IMR-90 (cell line): ENCODE results near the gene KTI12. TPM values are rescaled to one million over a fixed set of nuclear protein-coding genes. Genes with fewer than 3 reads are reported as not detected.
A peak's percentile ranks its signal among the peaks of the same experiment; 100 is the strongest.

Source experiments
- ATAC-seq: fragments of 200-7000 bp; cut with Tn5 transposase; 2 replicates; pipeline ENCODE4 v1.9.1; 2020; ENCODE audit warnings: low read depth, mild to moderate bottlenecking, moderate library complexity
- BruUV-seq: library from RNA; stranded (reverse); fragments of 400-500 nt; replicated peaks from 2 replicates; lab custom pipeline; 2021; lab: Mats Ljungman, UMichigan
- CTCF ChIA-PET: fragments of 300-600 bp; formaldehyde crosslinking; extraction: SDS; loops from one replicate; lab custom pipeline; 2021; ENCODE audit warnings: antibody characterized with exemption; lab: Yijun Ruan, JAX
- POLR2A ChIA-PET: fragments of 300-600 bp; sonication (Branson Sonifier 250); formaldehyde crosslinking; loops from one replicate; lab custom pipeline; 2022; ENCODE audit warnings: antibody characterized with exemption; ENCODE audit not compliant: unreplicated experiment; lab: Charles Lee
- DNase-seq: peaks from one replicate; pipeline ENCODE4 v3.0.0; 2013
- H2AFZ ChIP-seq: replicated peaks from 2 replicates; pipeline ENCODE3; 2013; ENCODE audit warnings: low read length, mild to moderate bottlenecking; ENCODE audit not compliant: poor library complexity
- H2AK5ac ChIP-seq: 2 replicates; pipeline ENCODE4 v1.6.1; 2013; ENCODE audit warnings: low read depth, low read length, inconsistent platforms
- H2AK9ac ChIP-seq: replicated peaks from 2 replicates; pipeline ENCODE3; 2013; ENCODE audit warnings: mild to moderate bottlenecking, low read depth, low read length, moderate library complexity; ENCODE audit not compliant: poor library complexity
- H2BK120ac ChIP-seq: 2 replicates; pipeline ENCODE4 v1.6.1; 2013; ENCODE audit warnings: low read depth, low read length, inconsistent platforms
- H2BK15ac ChIP-seq: 3 replicates; pipeline ENCODE4 v1.6.1; 2013; ENCODE audit warnings: low read depth, low read length, inconsistent platforms
- H2BK20ac ChIP-seq: 2 replicates; pipeline ENCODE4 v1.6.1; 2013; ENCODE audit warnings: low read depth, mild to moderate bottlenecking, inconsistent platforms, low read length, moderate library complexity
- H2BK5ac ChIP-seq: 2 replicates; pipeline ENCODE4 v1.6.1; 2013; ENCODE audit warnings: mild to moderate bottlenecking, low read depth, low read length, inconsistent platforms; ENCODE audit not compliant: poor library complexity, severe bottlenecking
- H3K14ac ChIP-seq: replicated peaks from 2 replicates; pipeline ENCODE4 v1.6.1; 2013; ENCODE audit warnings: low read depth, low read length, inconsistent platforms
- H3K18ac ChIP-seq: 2 replicates; pipeline ENCODE4 v1.6.1; 2013; ENCODE audit warnings: low read depth, low read length, control low read depth
- H3K23ac ChIP-seq: 2 replicates; pipeline ENCODE4 v1.6.1; 2013; ENCODE audit warnings: low read depth, low read length, inconsistent platforms
- H3K27ac ChIP-seq: 2 replicates; pipeline ENCODE4 v1.5.1; 2013; ENCODE audit warnings: mild to moderate bottlenecking, control low read depth, low read length; ENCODE audit not compliant: insufficient read depth
- H3K27me3 ChIP-seq: 2 replicates; pipeline ENCODE4 v1.6.1; 2013; ENCODE audit warnings: low read length; ENCODE audit not compliant: control insufficient read depth, insufficient read depth
- H3K36me3 ChIP-seq: 2 replicates; pipeline ENCODE4 v1.6.1; 2013; ENCODE audit warnings: low read length, mixed read lengths; ENCODE audit not compliant: control insufficient read depth, insufficient read depth
- H3K4ac ChIP-seq: 2 replicates; pipeline ENCODE4 v1.6.1; 2013; ENCODE audit warnings: low read depth, low read length, inconsistent platforms
- H3K4me1 ChIP-seq: 2 replicates; pipeline ENCODE4 v1.6.1; 2013; ENCODE audit warnings: low read length, mixed read lengths; ENCODE audit not compliant: control insufficient read depth, insufficient read depth
- H3K4me2 ChIP-seq: 2 replicates; pipeline ENCODE4 v1.6.1; 2013; ENCODE audit warnings: low read depth, mild to moderate bottlenecking, control low read depth, low read length, moderate library complexity
- H3K4me3 ChIP-seq: 2 replicates; pipeline ENCODE4 v1.5.1; 2013; ENCODE audit warnings: low read depth, mild to moderate bottlenecking, control low read depth, low read length, moderate library complexity; ENCODE audit not compliant: insufficient read depth
- H3K56ac ChIP-seq: 2 replicates; pipeline ENCODE4 v1.6.1; 2013; ENCODE audit warnings: low read length, inconsistent platforms; ENCODE audit not compliant: insufficient read depth; ENCODE audit errors: extremely low read depth
- H3K79me1 ChIP-seq, 2 experiments: 2 replicates each; pipeline ENCODE4 v1.6.1; 2013; ENCODE audit warnings: low read length in 2 of 2, inconsistent platforms in 1 of 2, low read depth in 1 of 2
- H3K9ac ChIP-seq: 2 replicates; pipeline ENCODE4 v1.6.1; 2013; ENCODE audit warnings: low read depth, low read length, control low read depth
- H3K9me1 ChIP-seq: 2 replicates; pipeline ENCODE4 v1.6.1; 2013; ENCODE audit warnings: low read length, inconsistent platforms; ENCODE audit not compliant: insufficient read depth
- H3K9me3 ChIP-seq: 2 replicates; pipeline ENCODE4 v1.6.1; 2013; ENCODE audit warnings: low read length; ENCODE audit not compliant: control insufficient read depth, insufficient read depth
- H4K20me1 ChIP-seq: 2 replicates; pipeline ENCODE4 v1.6.1; 2013; ENCODE audit warnings: low read length, inconsistent platforms; ENCODE audit not compliant: insufficient read depth
- H4K5ac ChIP-seq: 2 replicates; pipeline ENCODE4 v1.6.1; 2013; ENCODE audit warnings: mild to moderate bottlenecking, low read depth, low read length, control low read depth
- H4K8ac ChIP-seq, 2 experiments: 2 replicates each; pipeline ENCODE4 v1.6.1; 2013; ENCODE audit warnings: low read depth in 2 of 2, low read length in 2 of 2, control low read depth in 1 of 2, inconsistent platforms in 1 of 2
- H4K91ac ChIP-seq: 2 replicates; pipeline ENCODE4 v1.6.1; 2013; ENCODE audit warnings: low read depth, low read length, inconsistent platforms; ENCODE audit not compliant: insufficient read depth
- BHLHE40 ChIP-seq: fragments of 150-350 bp; IDR thresholded peaks from 2 replicates; pipeline ENCODE4 v1.6.1; 2016; ENCODE audit warnings: mild to moderate bottlenecking, low read depth, low read length
- CEBPB ChIP-seq: IDR thresholded peaks from 2 replicates; pipeline ENCODE4 v1.6.1; 2012; ENCODE audit warnings: low read depth, low read length, improper control_type of control experiment
- CHD1 ChIP-seq: IDR thresholded peaks from 2 replicates; pipeline ENCODE4 v1.6.1; 2012; ENCODE audit warnings: low read depth, low read length, improper control_type of control experiment
- FOS ChIP-seq: fragments of 150-350 bp; IDR thresholded peaks from 2 replicates; pipeline ENCODE4 v1.6.1; 2016; ENCODE audit warnings: low read depth, low read length
- MAFK ChIP-seq: IDR thresholded peaks from 2 replicates; pipeline ENCODE4 v1.6.1; 2012; ENCODE audit warnings: low read depth, low read length, improper control_type of control experiment
- MAZ ChIP-seq: IDR thresholded peaks from 2 replicates; pipeline ENCODE4 v1.6.1; 2012; ENCODE audit warnings: low read depth, mild to moderate bottlenecking, low read length, improper control_type of control experiment, moderate library complexity, borderline replicate concordance
- MXI1 ChIP-seq: IDR thresholded peaks from 2 replicates; pipeline ENCODE4 v1.6.1; 2012; ENCODE audit warnings: low read depth, mild to moderate bottlenecking, low read length, moderate library complexity, borderline replicate concordance
- NFE2L2 ChIP-seq: fragments of 150-350 bp; IDR thresholded peaks from 2 replicates; pipeline ENCODE4 v1.6.1; 2016; ENCODE audit warnings: low read depth, mild to moderate bottlenecking, low read length
- POLR2A ChIP-seq: IDR thresholded peaks from 2 replicates; pipeline ENCODE4 v1.6.1; 2012; ENCODE audit warnings: mild to moderate bottlenecking, low read depth, low read length
- RAD21 ChIP-seq: IDR thresholded peaks from 2 replicates; pipeline ENCODE4 v1.6.1; 2012; ENCODE audit warnings: low read length, improper control_type of control experiment
- RCOR1 ChIP-seq: IDR thresholded peaks from 2 replicates; pipeline ENCODE4 v1.6.1; 2012; ENCODE audit warnings: mild to moderate bottlenecking, low read length, improper control_type of control experiment; ENCODE audit not compliant: insufficient replicate concordance
- RFX5 ChIP-seq: IDR thresholded peaks from 2 replicates; pipeline ENCODE4 v1.8.0; 2012; ENCODE audit warnings: low read depth, mild to moderate bottlenecking, low read length, moderate library complexity
- SMC3 ChIP-seq: fragments of 150-350 bp; IDR thresholded peaks from 2 replicates; pipeline ENCODE4 v1.6.1; 2016; ENCODE audit warnings: low read depth, mild to moderate bottlenecking, antibody characterized with exemption, low read length, moderate library complexity
- USF2 ChIP-seq: fragments of 150-350 bp; IDR thresholded peaks from 2 replicates; pipeline ENCODE4 v1.6.1; 2017; ENCODE audit warnings: mild to moderate bottlenecking, antibody characterized with exemption, low read length, low read depth
- WGBS, 2 experiments: methylation state at CpG; one replicate each; pipeline versions ENCODE4 v1.1.5 to v1.1.7; 2013; ENCODE audit warnings: missing lambda C conversion rate in 2 of 2; ENCODE audit not compliant: insufficient read length in 1 of 2; ENCODE audit errors: extremely low coverage in 2 of 2; 5-methylcytosine and 5-hydroxymethylcytosine counted together
- dilution Hi-C: fragments of 300-500 bp; cut with HindIII; formaldehyde crosslinking; loops from one replicate; pipeline ENCODE4 v1.14.3; 2018; ENCODE audit warnings: low sequenced_read_pairs; ENCODE audit not compliant: unreplicated experiment
- in situ Hi-C: fragments of 300-500 bp; cut with MboI; formaldehyde crosslinking; loops from 3 replicates; pipeline ENCODE4 v1.14.3; 2019; ENCODE audit warnings: low sequenced_read_pairs, inconsistent platforms, mixed read lengths
- intact Hi-C: fragments of 100-400 bp; cut with micrococcal nuclease; formaldehyde crosslinking; loops from 2 replicates; pipeline ENCODE4 v1.10.0; 2022
- polyA plus RNA-seq, 3 experiments: library from polyadenylated mRNA; depleted of rRNA; stranded (reverse); fragments of >200 nt; gene quantifications; 2 replicates each; pipeline ENCODE4 v1.2.3, GENCODE V29; 2012; ENCODE audit warnings: low replicate concordance in 1 of 3
- total RNA-seq: library from RNA; depleted of rRNA; stranded (reverse); fragments of >200 nt; gene quantifications from 2 replicates; pipeline ENCODE4 v1.2.3, GENCODE V29; 2012
- TF ChIP-seq, protein P1 (sequence below): fragments of 150-350 bp; IDR thresholded peaks from 2 replicates; pipeline ENCODE4 v1.6.1; 2016; ENCODE audit warnings: low read depth, mild to moderate bottlenecking, low read length, moderate library complexity, borderline replicate concordance
- TF ChIP-seq, protein P2 (sequence below): conservative IDR thresholded peaks from 2 replicates; pipeline ENCODE4 v1.5.1; 2012; ENCODE audit warnings: mild to moderate bottlenecking, low read depth, low read length, improper control_type of control experiment

The KTI12 gene
- total and polyA plus RNA-seq, 2 of the 4 experiments (the other 2 are of a cell fraction) = 15.2 to 16.3 TPM

GRCh38 chr1:52003877-52004276, 29.7 kb downstream of the KTI12 start:
- H3K9ac ChIP-seq = no peak overlapping the region
- no peak overlapping the region for H3K14ac ChIP-seq
- no peak overlapping the region for H2AFZ ChIP-seq
- H2BK120ac ChIP-seq = peak overlapping the region; percentile 60
- H4K91ac ChIP-seq = 0 out of 2 replicates have a peak overlapping the region, but pooled peaks have one; percentile 9
- H4K8ac ChIP-seq = peak overlapping the region in 1 of 2 experiments; percentile 49; a peak in 1 of 4 replicates
- no CpG with 5 or more reads among the region's 4 CpGs for WGBS, 2 experiments
- in situ Hi-C loops = no loop called here
- ATAC-seq = no peak
- DNase-seq = no peak
- H3K27me3 ChIP-seq = no peaks in the 10 kb centered on the region
- peak overlapping the region; percentile 35 for H3K23ac ChIP-seq
- no peak overlapping the region for H4K5ac ChIP-seq
- H2AK9ac ChIP-seq = no peak overlapping the region
- BruUV-seq = no TSS peak
- no peak overlapping the region; the same call in 1 of the 2 replicates for H3K18ac ChIP-seq
- H4K20me1 ChIP-seq = no peaks in the 10 kb centered on the region
- peaks cover 0 to 10% of the 10 kb centered on the region in 2 experiments; a peak in 1 of 4 replicates for H3K79me1 ChIP-seq
- no peak overlapping the region for H3K56ac ChIP-seq
- peak overlapping the region; percentile 33 for H3K4ac ChIP-seq
- H2BK5ac ChIP-seq = no peak overlapping the region
- H3K36me3 ChIP-seq = no peaks in the 10 kb centered on the region
- POLR2A ChIA-PET = no interaction called here
- no peak overlapping the region for H3K4me3 ChIP-seq
- H2AK5ac ChIP-seq = peak overlapping the region; percentile 49
- peaks cover 16% of the 10 kb centered on the region; the same call in 1 of the 2 replicates for H3K9me1 ChIP-seq
- peak overlapping the region; percentile 93 for H2BK15ac ChIP-seq
- CTCF ChIA-PET = interaction anchor here (1.2 kb wide), 1 partner anchor 108 kb away, joined by 3 read pairs; no protein-coding TSS in a partner anchor
- no peaks in the 10 kb centered on the region for H3K9me3 ChIP-seq
- intact Hi-C loops = loop anchor here (2.0 to 10.0 kb wide), 4 partner anchors 53 to 369 kb away; partner anchors contain the start of gene BTF3L4
- dilution Hi-C loops = no loop called here
- H2BK20ac ChIP-seq = peak overlapping the region; percentile 79
- no peak overlapping the region for H3K27ac ChIP-seq
- H3K4me2 ChIP-seq = no peak overlapping the region
- H3K4me1 ChIP-seq = peaks cover 6% of the 10 kb centered on the region
- TF ChIP-seq FOS (no peak), MXI1 (no peak), BHLHE40 (no peak), RCOR1 (no peak), CEBPB (no peak), MAFK (no peak), RAD21 (no peak), NFE2L2 (no peak), CHD1 (no peak), POLR2A (no peak), RFX5 (no peak), MAZ (no peak), USF2 (no peak), SMC3 (no peak)
- TF ChIP-seq, protein P1, sequence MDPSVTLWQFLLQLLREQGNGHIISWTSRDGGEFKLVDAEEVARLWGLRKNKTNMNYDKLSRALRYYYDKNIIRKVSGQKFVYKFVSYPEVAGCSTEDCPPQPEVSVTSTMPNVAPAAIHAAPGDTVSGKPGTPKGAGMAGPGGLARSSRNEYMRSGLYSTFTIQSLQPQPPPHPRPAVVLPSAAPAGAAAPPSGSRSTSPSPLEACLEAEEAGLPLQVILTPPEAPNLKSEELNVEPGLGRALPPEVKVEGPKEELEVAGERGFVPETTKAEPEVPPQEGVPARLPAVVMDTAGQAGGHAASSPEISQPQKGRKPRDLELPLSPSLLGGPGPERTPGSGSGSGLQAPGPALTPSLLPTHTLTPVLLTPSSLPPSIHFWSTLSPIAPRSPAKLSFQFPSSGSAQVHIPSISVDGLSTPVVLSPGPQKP = no peak
- TF ChIP-seq, protein P2, sequence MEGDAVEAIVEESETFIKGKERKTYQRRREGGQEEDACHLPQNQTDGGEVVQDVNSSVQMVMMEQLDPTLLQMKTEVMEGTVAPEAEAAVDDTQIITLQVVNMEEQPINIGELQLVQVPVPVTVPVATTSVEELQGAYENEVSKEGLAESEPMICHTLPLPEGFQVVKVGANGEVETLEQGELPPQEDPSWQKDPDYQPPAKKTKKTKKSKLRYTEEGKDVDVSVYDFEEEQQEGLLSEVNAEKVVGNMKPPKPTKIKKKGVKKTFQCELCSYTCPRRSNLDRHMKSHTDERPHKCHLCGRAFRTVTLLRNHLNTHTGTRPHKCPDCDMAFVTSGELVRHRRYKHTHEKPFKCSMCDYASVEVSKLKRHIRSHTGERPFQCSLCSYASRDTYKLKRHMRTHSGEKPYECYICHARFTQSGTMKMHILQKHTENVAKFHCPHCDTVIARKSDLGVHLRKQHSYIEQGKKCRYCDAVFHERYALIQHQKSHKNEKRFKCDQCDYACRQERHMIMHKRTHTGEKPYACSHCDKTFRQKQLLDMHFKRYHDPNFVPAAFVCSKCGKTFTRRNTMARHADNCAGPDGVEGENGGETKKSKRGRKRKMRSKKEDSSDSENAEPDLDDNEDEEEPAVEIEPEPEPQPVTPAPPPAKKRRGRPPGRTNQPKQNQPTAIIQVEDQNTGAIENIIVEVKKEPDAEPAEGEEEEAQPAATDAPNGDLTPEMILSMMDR = no peak
